ENCODE data around the gene TCF7L1. TPM values are rescaled to one million over a fixed set of nuclear protein-coding genes. Genes with fewer than 3 reads are reported as not detected.

The TCF7L1 gene
- total and polyA plus RNA-seq, 2 of the 13 experiments (the other 11 are each of a cell fraction or from before 2014, with no cell fraction given): 0.04 to 0.15 TPM

DNA sequence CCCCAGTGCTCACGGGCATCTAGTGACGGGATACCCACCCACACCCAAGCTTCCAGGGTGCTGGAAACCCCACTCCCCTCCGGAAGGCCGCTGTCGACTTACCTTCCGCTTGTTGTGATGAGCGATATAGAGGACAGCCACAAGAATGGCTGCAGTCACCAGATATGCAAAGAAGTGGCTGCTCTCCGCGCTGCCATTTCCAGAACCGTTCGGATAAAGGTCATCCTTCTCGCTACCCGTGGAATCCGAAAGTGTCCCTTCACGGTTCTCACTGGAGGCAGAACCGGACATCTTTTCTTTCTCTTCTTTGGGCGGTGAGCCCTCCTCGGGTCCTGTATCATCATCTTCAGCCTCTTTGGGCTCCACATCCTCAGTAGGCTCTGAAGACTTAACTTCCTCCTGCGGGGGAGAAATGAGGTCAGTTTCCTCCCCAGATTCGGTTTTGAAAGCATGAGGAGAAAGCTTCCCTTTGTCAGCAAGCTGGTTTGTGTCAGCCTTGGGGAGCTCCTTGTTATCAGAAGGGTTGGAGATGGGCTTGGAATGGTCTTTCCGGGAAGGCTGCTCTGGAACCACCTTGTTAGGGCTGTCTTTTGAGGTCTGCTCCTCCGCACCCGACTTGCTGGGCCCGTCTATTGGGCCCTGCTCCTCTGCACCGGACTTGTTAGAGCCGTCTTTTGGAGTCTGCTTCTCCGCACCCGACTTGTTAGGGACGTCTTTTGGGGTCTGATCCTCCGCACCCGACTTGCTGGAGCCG, 193.4 kb downstream of the TCF7L1 start (continued):
- TF ChIP-seq, protein P1, sequence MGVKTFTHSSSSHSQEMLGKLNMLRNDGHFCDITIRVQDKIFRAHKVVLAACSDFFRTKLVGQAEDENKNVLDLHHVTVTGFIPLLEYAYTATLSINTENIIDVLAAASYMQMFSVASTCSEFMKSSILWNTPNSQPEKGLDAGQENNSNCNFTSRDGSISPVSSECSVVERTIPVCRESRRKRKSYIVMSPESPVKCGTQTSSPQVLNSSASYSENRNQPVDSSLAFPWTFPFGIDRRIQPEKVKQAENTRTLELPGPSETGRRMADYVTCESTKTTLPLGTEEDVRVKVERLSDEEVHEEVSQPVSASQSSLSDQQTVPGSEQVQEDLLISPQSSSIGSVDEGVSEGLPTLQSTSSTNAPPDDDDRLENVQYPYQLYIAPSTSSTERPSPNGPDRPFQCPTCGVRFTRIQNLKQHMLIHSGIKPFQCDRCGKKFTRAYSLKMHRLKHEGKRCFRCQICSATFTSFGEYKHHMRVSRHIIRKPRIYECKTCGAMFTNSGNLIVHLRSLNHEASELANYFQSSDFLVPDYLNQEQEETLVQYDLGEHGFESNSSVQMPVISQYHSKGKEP (CRISPR knock-in tag; IDR thresholded peaks at IDR 0.05): no peak
- no peak for TF ChIP-seq ZNF749 (CRISPR knock-in tag; IDR thresholded peaks at IDR 0.05; ENCODE audit: borderline replicate concordance)
- TF ChIP-seq SIX1 (CRISPR knock-in tag; IDR thresholded peaks at IDR 0.05; ENCODE audit: borderline replicate concordance): 0 out of 2 replicates have a peak, but pooled peaks have one; percentile 46
- no peak for TF ChIP-seq PAWR (CRISPR knock-in tag; IDR thresholded peaks at IDR 0.05; ENCODE audit: borderline replicate concordance)
- no peak; the same call in 1 of the 2 replicates for TF ChIP-seq RARA (CRISPR knock-in tag; IDR thresholded peaks at IDR 0.05)
- no peak for TF ChIP-seq STAG1 (CRISPR knock-in tag; IDR thresholded peaks at IDR 0.05)
- TF ChIP-seq CBX1 (IDR thresholded peaks at IDR 0.05; ENCODE audit: low read depth): no peak
- TF ChIP-seq ZNF180 (CRISPR knock-in tag; IDR thresholded peaks at IDR 0.05; ENCODE audit: borderline replicate concordance, low read depth): no peak
- no peak for TF ChIP-seq ZNF891 (CRISPR knock-in tag; IDR thresholded peaks at IDR 0.05)
- TF ChIP-seq, protein P2, sequence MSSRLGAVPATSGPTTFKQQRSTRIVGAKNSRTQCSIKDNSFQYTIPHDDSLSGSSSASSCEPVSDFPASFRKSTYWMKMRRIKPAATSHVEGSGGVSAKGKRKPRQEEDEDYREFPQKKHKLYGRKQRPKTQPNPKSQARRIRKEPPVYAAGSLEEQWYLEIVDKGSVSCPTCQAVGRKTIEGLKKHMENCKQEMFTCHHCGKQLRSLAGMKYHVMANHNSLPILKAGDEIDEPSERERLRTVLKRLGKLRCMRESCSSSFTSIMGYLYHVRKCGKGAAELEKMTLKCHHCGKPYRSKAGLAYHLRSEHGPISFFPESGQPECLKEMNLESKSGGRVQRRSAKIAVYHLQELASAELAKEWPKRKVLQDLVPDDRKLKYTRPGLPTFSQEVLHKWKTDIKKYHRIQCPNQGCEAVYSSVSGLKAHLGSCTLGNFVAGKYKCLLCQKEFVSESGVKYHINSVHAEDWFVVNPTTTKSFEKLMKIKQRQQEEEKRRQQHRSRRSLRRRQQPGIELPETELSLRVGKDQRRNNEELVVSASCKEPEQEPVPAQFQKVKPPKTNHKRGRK (CRISPR knock-in tag; IDR thresholded peaks at IDR 0.05): no peak
- TF ChIP-seq RBM22 (optimal IDR thresholded peaks at IDR 0.05; ENCODE audit: low read length): no peak
- no peak for TF ChIP-seq SMAD3 (CRISPR knock-in tag; IDR thresholded peaks at IDR 0.05)
- TF ChIP-seq ZNF724P (CRISPR knock-in tag; IDR thresholded peaks at IDR 0.05; ENCODE audit: borderline replicate concordance): no peak
- peak; percentile 18; the same call in 1 of the 2 replicates for TF ChIP-seq HIVEP1 (CRISPR knock-in tag; IDR thresholded peaks at IDR 0.05)
- TF ChIP-seq FOSL1 (CRISPR knock-in tag; IDR thresholded peaks at IDR 0.05; ENCODE audit: borderline replicate concordance): no peak
- peak; percentile 41; the same call in 1 of the 2 replicates for TF ChIP-seq RBFOX2 (IDR thresholded peaks at IDR 0.05; ENCODE audit: low read depth, low read length)
- TF ChIP-seq, protein P3, sequence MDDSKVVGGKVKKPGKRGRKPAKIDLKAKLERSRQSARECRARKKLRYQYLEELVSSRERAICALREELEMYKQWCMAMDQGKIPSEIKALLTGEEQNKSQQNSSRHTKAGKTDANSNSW (CRISPR knock-in tag; IDR thresholded peaks at IDR 0.05; ENCODE audit: borderline replicate concordance): no peak
- TF ChIP-seq PAX8 (CRISPR knock-in tag; IDR thresholded peaks at IDR 0.05; ENCODE audit: borderline replicate concordance): no peak
- no peak for TF ChIP-seq ZNF382 (CRISPR knock-in tag; IDR thresholded peaks at IDR 0.05; ENCODE audit: borderline replicate concordance)
- TF ChIP-seq, protein P4, sequence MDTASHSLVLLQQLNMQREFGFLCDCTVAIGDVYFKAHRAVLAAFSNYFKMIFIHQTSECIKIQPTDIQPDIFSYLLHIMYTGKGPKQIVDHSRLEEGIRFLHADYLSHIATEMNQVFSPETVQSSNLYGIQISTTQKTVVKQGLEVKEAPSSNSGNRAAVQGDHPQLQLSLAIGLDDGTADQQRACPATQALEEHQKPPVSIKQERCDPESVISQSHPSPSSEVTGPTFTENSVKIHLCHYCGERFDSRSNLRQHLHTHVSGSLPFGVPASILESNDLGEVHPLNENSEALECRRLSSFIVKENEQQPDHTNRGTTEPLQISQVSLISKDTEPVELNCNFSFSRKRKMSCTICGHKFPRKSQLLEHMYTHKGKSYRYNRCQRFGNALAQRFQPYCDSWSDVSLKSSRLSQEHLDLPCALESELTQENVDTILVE (CRISPR knock-in tag; IDR thresholded peaks at IDR 0.05): no peak
- TF ChIP-seq ZNF530 (CRISPR knock-in tag; IDR thresholded peaks at IDR 0.05; ENCODE audit: low read depth): no peak
- no peak for TF ChIP-seq ZNF282 (IDR thresholded peaks at IDR 0.05; ENCODE audit: partially characterized antibody)
- no peak for TF ChIP-seq MZF1 (CRISPR knock-in tag; IDR thresholded peaks at IDR 0.05; ENCODE audit: borderline replicate concordance)
- TF ChIP-seq, protein P5, sequence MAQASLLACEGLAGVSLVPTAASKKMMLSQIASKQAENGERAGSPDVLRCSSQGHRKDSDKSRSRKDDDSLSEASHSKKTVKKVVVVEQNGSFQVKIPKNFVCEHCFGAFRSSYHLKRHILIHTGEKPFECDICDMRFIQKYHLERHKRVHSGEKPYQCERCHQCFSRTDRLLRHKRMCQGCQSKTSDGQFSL (CRISPR knock-in tag; IDR thresholded peaks at IDR 0.05): no peak
- no peak for TF ChIP-seq KLF6 (CRISPR knock-in tag; IDR thresholded peaks at IDR 0.05)
- TF ChIP-seq EED (CRISPR knock-in tag; IDR thresholded peaks at IDR 0.05): no peak
- TF ChIP-seq ZNF7 (CRISPR knock-in tag; IDR thresholded peaks at IDR 0.05): no peak

Measured in HepG2 (cell line).